DOHH2 (cell line): ENCODE data around the gene RAI1.

ENCODE experiments used
- CTCF ChIP-seq: fragments of 200-600 bp; sonication (generic); IDR thresholded peaks from one replicate; pipeline ENCODE4 v1.5.1; 2014; ENCODE audit warnings: antibody characterized with exemption, mild to moderate bottlenecking, low read depth, low read length; ENCODE audit not compliant: poor library complexity, severe bottlenecking
- EZH2phosphoT487 ChIP-seq: fragments of 200-600 bp; sonication (generic); IDR thresholded peaks from 2 replicates; pipeline ENCODE4 v1.6.1; 2017; ENCODE audit warnings: borderline replicate concordance, mild to moderate bottlenecking, antibody characterized with exemption, low read length, moderate library complexity, mixed read lengths

- no peak for TF ChIP-seq CTCF
- TF ChIP-seq EZH2phosphoT487: no peak
Observed at GRCh38 chr17:17743391-17744112, 62.3 kb downstream of the RAI1 start.
